ENCODE results near the gene BOLA2B.
"Not testable (repeated sequence)": the region's sequence is repeated elsewhere in the genome, so short reads cannot be mapped to it uniquely, and the experiment has no call there.

The BOLA2B gene

DNA sequence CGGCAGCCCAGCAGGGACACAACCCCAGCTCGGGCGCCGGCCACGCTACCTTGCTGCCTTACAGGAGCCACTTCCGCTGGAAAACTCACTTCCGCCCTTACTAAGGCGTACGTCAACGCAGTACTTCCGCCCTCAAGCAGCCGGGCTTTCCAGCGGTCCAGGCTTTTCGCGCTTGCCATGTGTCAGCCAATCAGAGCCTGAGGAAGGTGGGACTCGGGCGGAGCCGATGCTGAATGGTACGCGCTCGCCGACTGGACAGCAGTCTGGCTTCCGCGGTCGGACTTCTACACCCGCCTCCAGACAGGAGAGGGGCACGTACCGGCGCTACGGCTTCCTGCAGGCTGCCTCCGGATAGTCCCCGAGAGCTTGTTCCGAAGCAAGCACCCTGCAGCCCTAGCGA lies at the start of gene BOLA2B, which contains the start of gene SLX1A:
BOLA2B (minus strand) TSS at position 52 of the 400 bp plus-strand sequence. CDS start 71 bp downstream, outside the sequence.
SLX1A (plus strand) TSS at position 261 of the 400 bp plus-strand sequence. CDS start 210 bp downstream, outside the sequence.
- not testable (repeated sequence) for DNase-seq (ENCODE audit: low read depth in 2 of 2)

DNA sequence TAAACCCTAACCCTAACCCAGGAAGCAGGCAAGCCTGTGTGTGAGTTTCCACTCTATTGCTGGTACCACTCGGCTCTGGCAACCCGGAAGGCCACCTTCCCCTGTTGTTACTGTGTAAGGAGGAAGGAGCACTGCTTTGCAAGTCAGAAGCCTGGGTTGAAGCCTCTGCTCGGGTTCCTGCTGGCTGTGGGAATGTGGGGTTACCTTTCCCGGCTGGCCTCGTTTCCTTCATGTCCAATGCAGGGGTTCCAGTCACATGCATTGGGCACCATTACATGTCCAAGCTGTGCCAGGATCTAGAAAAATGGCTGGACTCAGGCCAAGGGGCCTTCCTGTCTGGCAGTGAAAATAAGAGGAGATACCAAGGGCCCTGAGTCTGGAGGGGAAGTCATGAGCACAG lies 23.6 kb upstream of the BOLA2B start:
- DNase-seq (ENCODE audit: low read depth in 2 of 2), result not testable (repeated sequence)

DNA sequence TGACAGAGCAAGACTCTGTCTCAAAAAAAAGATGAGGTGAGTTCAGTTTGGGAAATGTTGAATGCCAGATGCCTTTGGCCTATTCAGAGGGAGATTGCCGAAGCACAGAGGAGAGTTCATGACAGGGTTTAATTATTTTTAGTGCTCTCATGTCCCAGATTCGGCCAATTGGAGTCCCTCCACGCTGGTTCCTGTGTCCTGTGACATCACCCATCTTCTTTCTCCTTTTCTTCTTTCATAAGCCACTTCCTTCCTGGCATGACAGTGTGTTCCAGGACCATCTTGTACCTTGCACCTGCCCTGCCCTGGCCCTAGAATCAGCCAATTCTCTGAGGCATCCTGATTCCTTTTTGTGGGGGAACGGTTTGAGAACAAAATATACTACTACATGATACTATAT lies 17.9 kb upstream of the BOLA2B start:
- DNase-seq (ENCODE audit: low read depth in 2 of 2), result not testable (repeated sequence)

DNA sequence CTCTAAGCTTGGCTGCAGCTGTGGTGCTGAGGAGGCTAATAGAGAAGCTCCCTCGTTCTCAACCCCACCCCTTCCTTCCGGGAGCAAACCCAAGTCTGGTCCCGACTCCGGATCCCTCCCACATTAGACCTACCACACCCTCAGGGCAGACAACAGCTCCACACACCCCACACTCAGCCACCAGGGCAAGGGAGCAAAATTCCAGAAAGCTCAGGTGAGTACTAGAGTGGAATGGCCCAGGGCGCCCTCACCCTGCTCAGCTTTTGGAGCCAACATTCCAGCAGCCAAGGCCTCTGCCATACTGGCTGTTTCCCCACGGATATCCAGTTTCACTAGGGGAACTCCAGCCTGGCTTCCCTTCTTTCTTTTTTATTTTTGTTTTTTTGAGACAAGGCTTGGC lies 15.6 kb upstream of the BOLA2B start:
- DNase-seq (ENCODE audit: low read depth in 2 of 2), result not testable (repeated sequence)

DNA sequence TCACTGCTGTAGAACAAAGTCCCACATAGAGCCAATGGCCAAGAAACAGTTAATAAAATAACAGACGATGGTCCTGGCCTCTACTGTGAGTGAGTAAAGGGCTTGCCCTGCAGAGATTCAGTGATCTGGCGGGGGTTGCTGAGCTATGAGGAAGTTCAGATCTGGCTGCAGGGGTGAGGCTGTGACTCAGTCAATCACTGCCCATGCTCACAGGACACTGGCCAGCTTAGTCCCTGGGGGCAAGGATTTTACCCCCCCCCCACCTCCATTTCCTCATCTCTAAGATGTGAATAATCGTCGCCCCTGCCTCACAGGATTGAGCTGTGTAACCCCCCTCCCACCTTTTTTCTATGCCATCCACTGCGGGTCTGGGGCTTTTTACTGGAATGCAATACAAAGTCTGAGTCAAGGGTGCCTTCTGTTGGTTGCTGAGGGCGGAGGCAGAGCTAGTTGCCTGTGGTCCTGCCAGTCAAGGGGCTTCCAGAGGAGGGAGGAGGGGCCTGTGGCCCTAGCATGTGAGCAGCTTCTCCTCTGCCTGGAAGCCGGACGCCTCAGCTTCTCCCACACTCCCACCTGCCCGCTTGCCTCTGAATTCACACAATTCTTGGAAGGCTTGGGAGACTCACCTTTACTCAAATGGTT lies 13.7 kb upstream of the BOLA2B start:
- not testable (repeated sequence) for DNase-seq (ENCODE audit: low read depth in 2 of 2)

DNA sequence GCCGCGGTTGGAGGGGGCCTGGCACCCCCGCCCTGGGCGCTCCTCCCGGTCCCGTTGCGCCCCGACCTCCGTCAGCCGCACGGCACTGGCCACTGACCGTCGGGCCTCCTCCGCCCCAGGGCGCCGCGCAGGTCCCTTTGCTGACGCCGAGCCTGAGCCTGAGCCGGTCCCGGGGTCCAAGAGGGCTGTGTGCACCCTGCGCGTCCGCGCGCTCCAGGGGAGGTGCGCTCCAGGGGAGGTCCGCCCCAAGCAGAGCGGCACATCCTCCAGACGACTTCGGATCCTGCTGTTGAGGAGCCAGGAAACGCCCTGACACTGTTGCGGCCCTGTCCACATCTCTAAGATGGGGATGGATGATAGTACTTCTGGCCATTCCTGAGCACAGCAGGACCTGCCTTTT lies 12.8 kb upstream of the BOLA2B start:
- DNase-seq (ENCODE audit: low read depth in 2 of 2), result not testable (repeated sequence)

DNA sequence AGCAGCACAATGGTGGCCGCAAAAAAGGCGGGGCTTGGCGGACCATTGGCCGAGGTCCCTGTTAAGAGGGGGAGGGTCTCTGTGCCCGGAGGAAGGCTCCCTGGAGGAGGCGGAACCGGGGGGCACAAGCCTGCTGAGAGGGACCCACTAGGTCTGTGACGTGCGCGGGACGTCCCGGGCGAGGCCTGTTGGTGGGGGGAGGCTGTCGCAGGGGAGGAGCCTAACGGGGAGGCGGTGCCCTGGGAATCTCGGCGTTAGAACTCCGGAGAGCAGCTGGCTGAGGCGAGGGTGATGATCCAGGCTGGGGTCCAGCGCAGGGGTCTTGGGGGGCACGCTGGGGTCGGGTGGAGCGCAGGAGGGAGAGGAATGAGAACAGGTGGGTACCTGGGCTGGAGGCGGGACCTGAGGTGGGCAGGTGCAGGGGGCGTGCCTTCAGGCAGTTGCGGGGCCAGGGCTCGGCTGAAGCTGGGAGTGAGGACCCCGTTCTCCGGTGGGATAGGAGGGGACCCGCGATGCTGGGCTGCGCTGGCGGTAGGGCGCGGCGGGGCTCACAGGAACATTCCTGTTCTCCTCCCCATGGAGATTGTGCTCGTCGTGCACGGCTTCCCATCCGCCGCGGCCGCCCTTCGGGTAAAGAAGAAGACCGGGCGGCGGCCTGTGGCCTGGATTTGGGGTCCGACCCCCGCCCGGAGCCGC lies 12.2 kb upstream of the BOLA2B start:
- DNase-seq (ENCODE audit: low read depth in 2 of 2), result not testable (repeated sequence)

DNA sequence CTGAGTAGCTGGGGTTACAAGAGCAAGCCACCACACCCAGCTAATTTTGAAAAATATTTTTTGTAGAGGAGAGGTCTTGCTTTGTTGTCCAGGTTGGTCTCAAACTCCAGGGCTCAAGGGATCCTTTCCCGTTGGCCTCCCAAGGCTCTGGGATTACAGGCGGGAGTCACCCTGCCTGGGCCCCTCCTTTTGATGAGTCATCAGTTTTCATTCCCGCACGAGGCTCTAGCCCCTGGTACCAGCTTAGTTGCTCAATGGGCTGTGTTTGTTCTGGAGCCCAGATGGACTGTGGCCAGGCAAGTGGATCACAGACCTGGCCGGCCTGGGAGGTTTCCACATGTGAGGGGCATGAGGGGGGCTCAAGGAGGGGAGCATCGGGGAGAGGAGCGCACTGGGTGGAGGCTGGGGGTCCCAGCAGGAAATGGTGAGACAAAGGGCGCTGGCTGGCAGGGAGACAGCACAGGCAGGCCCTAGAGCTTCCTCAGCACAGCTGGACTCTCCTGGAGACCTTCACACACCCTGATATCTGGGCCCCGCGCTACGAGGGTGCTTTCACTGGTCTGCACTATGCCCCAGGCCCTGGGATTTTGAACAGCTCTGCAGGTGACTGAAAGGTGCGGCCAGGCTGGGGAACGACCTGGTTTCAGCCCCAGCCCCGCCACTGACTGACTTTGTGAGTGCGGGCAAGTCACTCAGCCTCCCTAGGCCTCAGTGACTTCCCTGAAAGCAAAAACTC lies 6.3 kb upstream of the BOLA2B start:
- DNase-seq (ENCODE audit: low read depth in 2 of 2), result not testable (repeated sequence)

DNA sequence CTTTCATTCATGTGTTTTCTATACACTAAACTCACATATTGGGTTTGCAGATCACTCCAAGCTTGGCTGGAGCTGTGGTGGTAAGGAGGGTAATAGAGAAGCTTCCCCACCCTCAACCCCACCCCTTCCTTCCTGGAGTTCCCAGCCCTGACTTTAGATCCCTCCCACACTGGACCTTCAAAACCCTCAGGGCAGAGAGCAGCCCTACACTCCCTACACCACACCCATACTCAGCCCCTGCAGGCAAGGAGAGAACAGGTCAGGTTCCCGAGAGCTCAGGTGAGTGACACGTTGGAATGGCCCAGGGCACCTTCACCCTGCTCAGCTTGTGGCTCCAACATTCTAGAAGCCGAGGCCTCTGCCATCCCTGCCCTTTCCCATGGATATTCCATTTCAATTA lies 5.6 kb upstream of the BOLA2B start, which contains the start of gene SULT1A3:
SULT1A3 (plus strand) TSS at position 207 of the 400 bp plus-strand sequence. CDS start 1,474 bp downstream, outside the sequence.
- not testable (repeated sequence) for DNase-seq (ENCODE audit: low read depth in 2 of 2)

DNA sequence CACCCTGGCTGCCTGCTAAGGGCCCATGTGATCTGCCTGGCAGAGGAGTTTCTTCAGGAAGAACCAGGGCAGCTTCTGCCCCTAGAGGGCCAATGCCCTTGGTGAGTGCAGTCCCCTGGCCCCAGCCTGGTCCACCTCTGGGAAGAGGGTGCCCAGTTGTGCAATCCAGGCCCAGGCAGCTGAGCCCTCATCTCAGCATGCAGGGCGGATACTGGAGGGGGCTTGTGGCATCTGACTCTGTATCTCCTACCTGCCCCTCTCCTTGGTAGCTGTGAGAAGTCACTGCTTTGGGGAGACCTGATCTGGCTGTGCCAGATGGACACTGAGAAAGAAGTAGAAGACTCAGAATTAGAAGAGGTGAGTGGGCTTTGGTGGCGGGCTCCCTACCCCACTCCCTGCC lies 3.5 kb upstream of the BOLA2B start:
- DNase-seq (ENCODE audit: low read depth in 2 of 2), result not testable (repeated sequence)

DNA sequence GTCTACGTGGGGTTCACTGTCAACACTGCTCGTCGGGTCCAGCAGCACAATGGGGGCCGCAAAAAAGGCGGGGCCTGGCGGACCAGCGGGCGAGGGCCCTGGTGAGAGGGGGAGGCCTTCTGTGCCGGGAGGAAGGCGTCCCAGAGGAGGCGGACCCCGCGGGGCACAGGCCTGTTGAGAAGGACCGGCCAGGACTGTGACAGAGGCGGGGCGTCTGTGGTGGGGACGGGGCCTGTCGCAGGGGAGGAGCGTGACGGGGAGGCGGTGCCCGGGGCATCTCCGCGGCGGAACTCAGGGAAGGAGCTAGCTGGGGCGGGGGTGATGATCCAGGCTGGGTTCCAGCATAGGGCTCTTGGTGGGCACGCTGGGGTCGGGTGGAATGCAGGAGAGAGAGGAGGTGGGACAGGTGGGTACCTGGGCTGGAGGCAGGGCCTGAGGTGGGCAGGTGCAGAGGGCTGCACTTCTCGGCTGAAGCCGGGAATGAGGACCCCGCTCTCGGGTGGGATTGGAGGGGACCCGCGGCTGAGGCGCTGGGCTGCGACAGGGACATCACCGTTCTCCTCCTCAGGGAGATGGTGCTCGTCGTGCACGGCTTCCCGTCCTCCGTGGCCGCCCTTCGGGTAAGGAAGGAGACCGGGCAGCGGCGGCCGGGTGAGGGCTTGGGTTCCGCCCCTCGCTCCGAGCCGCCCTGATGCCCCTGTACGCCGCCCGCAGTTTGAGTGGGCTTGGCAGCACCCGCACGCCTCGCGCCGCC lies 883 bp upstream of the BOLA2B start:
- not testable (repeated sequence) for DNase-seq (ENCODE audit: low read depth in 2 of 2)

DNA sequence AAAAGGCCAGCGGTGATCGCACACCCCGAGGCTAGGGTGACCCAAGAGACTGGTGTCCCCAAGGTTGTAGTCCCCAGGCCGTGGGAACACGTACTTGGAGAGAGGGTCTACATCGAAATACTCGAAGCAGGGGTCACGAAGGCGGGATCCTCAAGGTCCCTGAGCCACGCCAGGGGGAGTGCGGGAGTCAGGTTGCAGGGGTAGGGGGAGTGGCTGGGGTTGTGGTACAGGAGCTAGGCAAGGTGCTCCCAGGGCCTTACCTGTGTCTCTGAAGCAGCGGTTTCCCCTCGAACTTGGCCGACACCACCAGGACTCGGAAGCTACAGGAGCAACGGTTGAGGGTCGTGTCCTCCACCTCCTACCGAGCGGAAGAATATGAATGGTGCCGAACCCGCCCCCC lies 368 bp downstream of the BOLA2B start:
- not testable (repeated sequence) for DNase-seq (ENCODE audit: low read depth in 2 of 2)

DNA sequence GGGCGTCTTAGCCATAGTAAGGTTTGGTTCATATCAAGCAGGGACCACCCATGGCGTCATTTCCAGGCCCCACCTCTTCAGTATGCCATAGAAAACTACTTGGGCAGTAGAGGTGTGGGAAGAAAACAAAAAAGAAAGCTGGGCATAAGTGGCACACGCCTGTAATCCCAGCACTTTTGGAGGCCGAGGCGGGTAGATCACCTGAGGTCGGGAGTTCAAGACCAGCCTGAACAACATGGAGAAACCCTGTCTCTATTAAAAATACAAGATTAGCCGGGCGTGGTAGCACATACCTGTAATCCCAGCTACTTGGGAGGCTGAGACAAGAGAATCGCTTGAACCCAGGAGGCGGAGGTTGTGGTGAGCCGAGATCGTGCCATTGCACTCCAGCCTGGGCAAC lies 2.3 kb downstream of the BOLA2B start:
- not testable (repeated sequence) for DNase-seq (ENCODE audit: low read depth in 2 of 2)

DNA sequence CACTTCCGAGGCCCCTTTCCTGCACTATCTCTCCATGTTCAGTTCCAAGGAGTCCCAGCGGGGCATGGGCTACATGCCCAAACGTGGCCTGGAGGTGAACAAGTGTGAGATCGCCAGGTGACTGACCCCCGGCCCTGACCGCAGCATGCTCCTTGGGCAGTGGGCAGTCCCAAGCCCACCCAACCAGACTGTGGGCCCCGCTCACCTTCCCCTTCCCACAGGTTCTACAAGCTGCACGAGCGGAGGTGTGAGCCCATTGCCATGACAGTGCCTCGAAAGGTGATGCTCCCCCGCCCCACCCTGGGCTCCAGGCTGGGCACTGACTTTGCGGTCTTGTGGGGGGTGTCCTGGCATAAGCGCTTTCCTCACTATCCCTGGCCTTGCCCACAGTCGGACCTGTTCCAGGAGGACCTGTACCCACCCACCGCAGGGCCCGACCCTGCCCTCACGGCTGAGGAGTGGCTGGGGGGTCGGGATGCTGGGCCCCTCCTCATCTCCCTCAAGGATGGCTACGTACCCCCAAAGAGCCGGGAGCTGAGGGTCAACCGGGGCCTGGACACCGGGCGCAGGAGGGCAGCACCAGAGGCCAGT lies 5.4 kb downstream of the BOLA2B start:
- DNase-seq (ENCODE audit: low read depth in 2 of 2), result no peak

DNA sequence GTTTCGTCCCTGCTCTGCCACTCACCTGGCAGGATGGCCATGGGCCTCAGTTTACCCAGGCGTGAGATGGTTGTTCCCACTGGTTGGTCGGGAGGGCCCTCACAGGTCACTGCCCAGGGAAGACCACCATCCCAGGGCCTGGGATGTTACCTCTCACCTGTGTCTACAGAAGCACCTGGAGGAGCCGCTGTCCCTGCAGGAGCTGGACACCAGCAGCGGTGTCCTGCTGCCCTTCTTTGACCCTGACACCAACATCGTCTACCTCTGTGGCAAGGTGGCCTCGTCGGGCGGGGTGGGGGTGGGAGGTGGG lies 6.0 kb downstream of the BOLA2B start:
- DNase-seq (ENCODE audit: low read depth in 2 of 2), result no peak

DNA sequence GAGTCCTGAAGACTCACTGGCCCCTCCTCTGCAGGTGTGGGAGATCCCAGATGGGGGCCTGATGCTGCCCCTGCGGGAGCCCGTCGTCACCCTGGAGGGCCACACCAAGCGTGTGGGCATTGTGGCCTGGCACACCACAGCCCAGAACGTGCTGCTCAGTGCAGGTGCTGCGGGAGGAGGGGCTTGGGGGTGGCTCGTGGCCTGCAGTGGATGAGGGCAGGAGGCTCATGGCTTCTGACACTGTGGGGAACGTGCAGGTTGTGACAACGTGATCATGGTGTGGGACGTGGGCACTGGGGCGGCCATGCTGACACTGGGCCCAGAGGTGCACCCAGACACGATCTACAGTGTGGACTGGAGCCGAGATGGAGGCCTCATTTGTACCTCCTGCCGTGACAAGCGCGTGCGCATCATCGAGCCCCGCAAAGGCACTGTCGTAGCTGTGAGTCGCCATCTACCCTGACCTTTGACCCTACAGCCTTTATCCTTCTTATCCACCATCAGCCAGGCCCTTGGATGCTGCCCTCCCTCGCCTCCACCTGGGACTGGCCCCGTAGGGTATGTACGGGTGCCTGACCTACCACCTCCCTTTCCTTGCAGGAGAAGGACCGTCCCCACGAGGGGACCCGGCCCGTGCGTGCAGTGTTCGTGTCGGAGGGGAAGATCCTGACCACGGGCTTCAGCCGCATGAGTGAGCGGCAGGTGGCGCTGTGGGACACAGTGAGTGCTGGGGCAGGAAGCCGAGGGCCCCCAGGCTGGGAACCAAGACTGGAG lies 6.5 kb downstream of the BOLA2B start:
- DNase-seq (ENCODE audit: low read depth in 2 of 2), result no peak

DNA sequence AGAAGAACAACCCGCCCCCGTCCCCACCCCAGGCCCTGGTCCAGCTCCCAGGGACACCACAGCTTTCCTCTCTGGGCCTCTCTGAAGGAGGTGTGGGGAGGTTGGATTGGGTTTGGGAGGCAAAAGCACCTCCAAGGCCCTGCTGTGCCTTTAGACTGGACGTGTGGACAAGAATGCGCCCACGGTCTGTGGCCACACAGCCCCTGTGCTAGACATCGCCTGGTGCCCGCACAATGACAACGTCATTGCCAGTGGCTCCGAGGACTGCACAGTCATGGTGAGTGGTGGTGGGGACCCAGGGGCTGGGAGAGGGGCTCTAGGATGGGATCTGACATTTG lies 7.1 kb downstream of the BOLA2B start:
- DNase-seq (ENCODE audit: low read depth in 2 of 2), result no peak

DNA sequence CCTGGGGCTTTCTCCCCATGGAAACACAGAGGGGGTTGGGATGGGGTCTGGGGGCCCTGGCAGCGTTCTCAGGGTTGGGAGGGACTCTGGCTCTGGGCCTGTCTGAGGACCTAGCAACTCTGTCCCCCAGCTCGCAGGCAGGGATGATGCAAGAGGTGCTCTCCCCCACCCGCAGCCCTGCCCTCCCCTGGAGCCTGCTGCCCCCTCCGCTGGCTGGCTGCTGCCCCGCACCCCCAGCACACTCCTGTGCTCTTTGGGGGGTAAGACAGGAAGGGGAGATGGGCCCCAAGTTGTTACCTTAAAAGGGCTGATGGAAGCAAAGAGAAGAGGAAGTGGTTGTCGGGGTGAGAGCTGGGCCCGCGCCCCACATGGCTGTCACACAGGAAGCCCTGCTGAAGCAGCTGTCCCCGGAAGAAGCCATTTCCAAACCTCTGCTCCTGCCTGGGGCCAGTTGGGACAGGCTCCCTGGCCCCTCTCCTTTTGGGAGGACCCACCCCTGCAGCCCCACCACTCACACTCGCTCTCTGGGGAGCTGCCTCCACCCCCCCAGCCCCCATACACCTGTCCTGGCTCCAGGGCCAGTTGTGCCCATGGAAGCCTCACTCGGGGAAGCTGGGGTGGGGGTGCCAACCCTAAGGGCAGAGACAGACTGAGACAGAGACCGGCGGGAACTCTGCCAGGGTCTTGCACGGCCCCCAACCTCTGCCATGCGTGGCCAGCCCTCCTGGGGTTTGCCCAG lies 7.6 kb downstream of the BOLA2B start:
- DNase-seq (ENCODE audit: low read depth in 2 of 2), result no peak

DNA sequence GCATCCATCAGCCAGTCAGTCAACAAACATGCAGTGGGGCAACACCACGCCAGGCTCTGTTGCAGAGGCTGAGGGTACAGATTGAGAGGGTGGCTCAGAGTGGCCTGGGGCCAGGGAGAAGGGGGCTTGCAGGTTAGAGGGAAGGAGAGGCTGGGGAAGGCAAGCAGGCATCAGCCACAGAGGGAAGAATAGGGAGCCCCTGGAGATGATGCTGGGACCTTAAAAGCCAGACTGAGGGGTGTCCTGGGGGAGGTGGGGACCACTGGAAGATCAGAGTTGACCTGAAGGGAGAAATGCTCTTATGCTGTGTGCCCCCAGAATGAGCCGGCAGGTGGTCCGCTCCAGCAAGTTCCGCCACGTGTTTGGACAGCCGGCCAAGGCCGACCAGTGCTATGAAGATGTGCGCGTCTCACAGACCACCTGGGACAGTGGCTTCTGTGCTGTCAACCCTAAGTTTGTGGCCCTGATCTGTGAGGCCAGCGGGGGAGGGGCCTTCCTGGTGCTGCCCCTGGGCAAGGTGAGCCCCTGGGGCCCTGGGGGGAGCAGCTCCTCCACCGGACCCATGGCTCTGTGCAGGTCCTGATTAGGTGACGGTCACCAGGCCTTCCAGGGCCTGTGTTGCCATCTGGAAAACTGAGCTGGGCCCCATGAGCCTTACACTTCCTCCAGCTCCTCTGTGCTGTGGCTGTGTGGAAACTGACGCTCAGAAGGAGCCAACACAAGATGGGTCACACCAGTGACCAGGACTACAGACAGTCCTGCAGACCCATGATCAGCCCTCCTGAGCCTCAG lies 8.4 kb downstream of the BOLA2B start:
- no peak for DNase-seq (ENCODE audit: low read depth in 2 of 2)

Data from fibroblast of skin of left biceps (primary cell).